T-helper 2 cell (primary cell): ENCODE measurements around the gene FAM170B.
A peak's percentile ranks its signal among the peaks of the same experiment; 100 is the strongest.

Source experiments
- DNase-seq, 5 experiments: peaks; one replicate each; pipeline versions ENCODE4 v3.0.0 to v3.0.0-alpha.2; 2012 to 2022

The FAM170B gene

DNA sequence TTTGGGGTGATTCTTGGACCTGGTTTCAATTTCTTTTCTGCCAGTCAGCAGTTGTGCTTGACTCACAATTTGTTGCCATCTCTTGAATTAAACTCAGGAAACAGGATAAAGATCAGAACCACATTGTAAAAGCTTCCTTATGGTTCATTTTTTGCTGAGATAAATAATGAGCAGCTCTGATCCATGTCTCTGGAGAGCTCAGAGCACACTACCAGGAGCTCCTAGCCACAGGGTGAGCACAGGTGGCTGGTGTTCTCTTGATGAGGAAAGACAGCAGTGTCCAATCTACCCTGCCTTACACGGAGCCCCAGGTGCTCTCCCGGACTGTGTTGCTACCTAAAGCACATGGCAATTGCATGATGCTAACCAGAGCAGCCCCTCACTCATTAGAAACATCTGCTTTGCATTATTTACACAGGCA is 17.2 kb upstream of the FAM170B start:
- DNase-seq, result peak in 1 of 5 experiments; percentile 42

DNA sequence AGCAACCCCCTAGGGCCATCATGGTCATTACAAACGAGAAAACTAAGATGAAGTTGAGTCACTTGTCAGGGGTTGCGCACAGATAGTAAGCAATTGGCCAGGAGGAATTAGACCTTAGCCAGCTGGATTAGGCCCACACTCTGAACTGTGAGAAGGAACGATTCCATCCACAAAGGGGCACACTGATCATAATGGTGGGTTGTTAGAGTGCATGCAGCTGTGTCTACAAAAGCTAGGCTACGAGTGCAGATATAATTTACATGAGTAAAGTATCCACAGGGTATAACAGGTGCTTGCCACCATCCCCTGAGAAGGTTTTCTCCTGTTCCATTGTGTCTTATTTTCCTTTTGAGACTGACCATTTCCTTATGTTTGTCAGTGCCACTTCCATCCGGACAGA is 16.6 kb upstream of the FAM170B start:
- no peak for DNase-seq

- DNase-seq, result no peak
These were observed 16.1 kb upstream of the FAM170B start for GRCh38 chr10:49149881-49150280.

GRCh38 chr10:49144058-49144720 is 10.4 kb upstream of the FAM170B start:
- no peak for DNase-seq

DNA sequence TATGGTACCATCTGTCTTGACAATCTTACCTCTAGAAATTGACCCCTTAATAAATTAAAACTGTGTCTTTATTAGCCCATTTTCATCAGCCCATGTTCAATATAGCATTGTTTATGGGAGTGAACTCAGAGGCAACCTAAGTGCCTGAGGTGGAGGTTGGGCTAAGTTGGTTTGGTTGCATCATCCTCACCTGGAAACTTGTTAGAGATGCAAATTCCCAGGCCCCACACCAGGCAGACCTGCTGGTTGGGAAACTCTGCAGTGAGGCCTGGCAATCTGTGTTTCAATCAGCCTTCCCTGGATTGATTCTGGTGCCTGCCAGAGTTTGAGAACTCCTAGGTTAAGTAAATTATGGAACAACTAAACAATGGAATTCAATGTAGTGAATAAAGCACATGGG is 9.4 kb upstream of the FAM170B start:
- DNase-seq, result no peak

- DNase-seq, result no peak
These were observed 7.9 kb upstream of the FAM170B start for GRCh38 chr10:49141541-49142332.

DNA sequence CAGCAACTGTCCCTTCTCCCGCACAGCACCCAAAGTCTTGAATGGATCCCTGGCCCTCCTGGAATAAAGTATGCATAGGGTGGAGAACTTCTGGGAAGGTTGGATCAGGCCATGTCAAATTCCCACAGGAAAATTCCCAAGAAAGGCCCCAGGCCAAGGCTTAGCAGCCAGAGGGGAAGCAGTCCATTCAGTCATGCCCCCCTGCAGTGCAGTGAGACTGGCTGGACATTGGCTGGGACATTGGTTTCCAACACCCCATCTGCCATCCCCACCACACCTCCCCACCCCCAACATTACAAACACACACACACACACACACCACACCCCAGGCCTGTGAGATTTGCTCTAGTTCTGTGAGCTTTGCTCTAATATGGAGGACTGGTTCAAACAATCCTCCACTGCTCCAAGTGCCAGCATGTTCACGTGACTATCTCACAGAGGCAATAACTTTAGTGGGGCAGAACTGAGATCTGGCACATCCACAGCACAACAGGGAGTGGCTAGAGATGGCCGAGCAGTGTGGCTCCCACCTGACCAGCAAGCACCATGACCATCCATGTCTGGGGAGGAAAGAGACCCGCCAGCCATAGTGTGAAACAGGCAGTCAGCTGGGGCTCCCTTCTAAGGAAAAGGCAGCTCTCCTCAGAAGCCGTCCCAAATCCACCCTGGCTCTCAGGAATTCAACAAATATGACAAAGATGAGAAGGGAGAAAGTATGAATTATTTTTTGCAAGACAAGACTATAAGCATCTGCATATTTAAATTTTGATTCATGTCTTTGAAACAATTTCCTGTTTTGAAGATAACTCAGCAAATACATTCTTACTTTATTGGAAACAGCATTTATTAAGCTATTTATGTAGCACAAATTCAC is 6.7 kb upstream of the FAM170B start:
- DNase-seq, result no peak

- DNase-seq, result no peak
These were observed 6.0 kb upstream of the FAM170B start for GRCh38 chr10:49139846-49140195.

GRCh38 chr10:49139028-49139845 is 5.4 kb upstream of the FAM170B start:
- DNase-seq, result no peak

GRCh38 chr10:49138361-49138891 is 4.6 kb upstream of the FAM170B start:
- DNase-seq, result no peak

GRCh38 chr10:49136525-49136924 is 2.7 kb upstream of the FAM170B start:
- no peak for DNase-seq

DNA sequence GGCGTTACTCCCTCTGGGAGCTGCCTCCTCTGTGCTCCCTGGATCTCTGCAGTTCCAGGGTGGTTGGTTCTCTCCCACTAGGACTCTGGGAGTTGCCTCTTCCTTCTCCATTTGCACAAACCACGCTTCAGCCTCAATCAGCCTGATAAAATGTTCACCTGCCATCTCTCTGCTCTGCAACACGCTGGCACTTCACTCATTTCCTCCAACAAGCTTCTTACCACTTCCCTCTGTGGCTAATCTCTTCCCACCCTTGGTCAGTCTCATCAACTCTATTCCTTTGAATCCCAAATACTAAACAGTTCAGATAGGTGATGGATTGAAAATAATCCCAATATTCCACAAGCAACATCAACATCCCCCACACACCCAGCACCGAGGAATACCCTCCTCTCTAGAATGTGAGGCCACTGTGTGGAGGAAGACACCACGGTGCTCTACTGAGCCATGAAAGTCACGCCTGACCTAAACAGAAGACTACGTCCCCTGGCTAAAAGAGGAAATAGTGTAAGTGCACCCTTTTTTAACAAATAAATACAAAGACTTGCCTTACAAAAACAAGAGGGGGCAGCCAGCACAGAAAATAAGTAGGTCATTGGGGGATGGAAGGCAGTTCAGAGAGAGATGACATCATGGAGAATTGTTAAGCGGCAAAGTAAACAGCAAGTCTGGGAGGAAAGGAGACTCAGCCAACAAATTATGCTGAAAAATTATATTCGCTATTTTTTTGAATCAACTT is 1.9 kb upstream of the FAM170B start:
- DNase-seq, result no peak

- DNase-seq, result no peak
These were observed 506 bp upstream of the FAM170B start for GRCh38 chr10:49134327-49134726.

DNA sequence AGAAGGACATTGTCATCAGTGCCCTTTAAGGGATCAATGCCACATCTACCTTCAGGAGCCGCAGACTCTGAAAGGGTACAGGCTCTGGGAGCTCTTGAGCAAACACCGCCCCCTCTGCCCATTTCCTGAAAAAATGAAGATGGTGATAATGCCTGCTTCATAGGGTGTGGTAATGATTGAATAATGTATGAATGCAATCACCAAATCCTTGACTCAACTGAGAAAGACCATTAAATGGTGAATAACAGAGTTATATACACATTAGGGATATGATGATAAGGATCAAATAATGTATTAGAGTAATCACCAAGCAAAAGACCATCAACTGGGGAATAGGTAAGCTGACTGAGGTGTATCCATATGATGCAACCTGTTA is 1.5 kb downstream of the FAM170B start:
- DNase-seq, result no peak

DNA sequence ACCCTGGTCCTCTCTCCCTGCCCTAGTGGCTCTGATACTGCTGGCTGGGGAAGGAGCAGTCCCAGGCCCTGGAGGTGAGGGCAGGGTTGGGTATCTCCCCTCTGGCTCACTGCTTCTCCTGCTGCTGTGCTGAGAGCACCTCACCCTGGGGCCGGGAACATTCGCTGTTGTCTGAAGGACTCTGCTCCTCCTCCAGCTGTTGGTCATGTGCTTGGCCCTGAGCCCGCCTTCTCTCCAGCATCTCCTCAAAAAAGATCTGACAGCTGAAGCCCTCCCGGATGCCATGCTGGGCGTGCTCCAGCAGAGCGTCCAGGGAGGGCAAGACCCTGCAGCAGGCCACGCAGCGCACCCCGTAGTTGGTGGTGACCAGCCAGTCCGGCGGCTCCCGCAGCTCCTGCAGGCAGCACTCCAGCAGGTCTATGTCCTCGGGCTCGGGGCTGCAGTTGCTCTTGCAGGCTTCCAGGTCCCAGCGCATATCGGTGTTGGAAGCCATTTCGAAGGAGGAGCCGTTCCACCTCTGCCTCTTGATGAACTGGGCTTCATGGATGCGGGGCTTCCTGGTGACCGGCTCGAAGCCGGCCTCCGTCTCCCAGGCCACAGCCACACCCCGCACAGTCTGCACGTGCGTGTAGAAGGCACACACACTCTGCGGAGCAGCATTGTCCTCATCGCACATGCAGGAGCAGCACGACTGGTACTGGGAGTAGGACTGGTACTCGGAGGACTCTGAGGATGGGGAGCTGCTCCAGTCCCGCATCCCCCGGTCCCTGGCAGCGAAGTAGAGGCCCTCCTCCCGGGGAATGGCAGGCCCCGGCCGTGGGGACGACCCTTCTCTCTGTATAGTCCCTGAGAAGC is 2.1 kb downstream of the FAM170B start:
- no peak for DNase-seq

GRCh38 chr10:49129376-49129775 is 4.4 kb downstream of the FAM170B start:
- no peak for DNase-seq

DNA sequence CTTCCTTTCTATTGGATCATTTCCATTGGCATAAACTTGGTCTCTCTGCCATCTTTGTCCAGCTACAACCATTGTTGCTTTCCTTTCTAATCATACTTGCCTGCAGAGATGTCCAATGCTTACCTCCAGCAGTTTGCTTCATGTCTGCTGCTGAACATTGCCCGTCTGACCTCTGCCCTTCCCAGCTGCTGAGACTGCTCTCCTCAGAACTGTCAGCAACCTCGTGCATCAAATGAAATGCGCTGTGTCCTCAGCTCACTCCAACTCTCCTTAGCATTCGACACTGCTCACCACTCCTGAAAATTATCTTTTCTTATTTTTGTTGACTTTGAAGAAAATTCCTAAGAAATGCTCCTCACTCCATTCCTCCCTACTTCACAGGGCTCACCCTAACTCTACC is 5.0 kb downstream of the FAM170B start:
- no peak for DNase-seq

DNA sequence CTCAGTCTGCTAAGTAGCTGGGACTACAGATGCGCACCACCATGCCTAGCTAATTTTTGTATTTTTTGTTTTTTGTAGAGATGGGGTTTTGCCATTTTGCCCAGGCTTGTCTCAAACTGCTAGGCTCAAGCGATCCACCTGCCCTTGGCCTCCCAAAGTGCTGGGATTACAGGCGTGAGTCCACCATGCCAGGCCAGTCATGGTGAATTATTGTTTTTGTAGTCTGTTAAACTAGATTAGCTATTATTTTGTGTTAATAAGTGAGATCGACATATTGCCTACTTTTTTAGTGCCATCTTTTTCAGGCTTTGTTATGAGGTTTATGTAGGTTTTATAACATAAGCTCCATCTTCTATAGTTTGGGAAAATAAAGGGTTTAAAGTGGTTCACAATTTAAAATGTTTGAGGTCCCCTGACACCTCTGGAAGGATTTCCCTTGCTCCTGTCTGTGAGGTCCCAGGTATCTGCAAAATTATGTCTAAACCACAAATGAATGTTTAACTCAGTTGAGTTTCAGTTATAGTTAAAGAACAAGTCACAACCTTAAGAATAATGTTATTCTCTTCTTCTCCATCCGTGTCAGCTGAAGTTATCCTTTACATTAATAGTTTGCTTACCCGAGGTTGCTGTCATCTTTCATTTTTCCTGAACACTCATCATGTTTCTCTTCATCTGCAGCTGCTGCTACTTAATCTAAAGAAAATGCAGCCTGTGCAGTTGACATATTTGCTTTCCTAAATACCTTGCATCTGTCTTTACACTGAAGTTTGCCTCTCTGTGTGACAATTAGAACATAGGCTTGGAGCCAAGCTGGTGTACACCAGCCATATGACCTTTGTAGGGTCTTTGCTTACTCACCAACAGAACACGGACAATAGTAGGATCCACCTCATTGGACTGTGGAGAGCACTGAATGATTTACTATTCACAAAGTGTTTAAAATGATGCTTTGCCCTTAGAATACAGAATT is 9.6 kb downstream of the FAM170B start:
- DNase-seq, result no peak

- no peak for DNase-seq
These were observed 12.9 kb downstream of the FAM170B start for GRCh38 chr10:49120911-49121310.
